ENCODE results near the gene IGSF9B. TPM values are rescaled to one million over a fixed set of nuclear protein-coding genes. Genes with fewer than 3 reads are reported as not detected.

The IGSF9B gene
- polyA plus RNA-seq, 1 donor, result 15.4 TPM

DNA sequence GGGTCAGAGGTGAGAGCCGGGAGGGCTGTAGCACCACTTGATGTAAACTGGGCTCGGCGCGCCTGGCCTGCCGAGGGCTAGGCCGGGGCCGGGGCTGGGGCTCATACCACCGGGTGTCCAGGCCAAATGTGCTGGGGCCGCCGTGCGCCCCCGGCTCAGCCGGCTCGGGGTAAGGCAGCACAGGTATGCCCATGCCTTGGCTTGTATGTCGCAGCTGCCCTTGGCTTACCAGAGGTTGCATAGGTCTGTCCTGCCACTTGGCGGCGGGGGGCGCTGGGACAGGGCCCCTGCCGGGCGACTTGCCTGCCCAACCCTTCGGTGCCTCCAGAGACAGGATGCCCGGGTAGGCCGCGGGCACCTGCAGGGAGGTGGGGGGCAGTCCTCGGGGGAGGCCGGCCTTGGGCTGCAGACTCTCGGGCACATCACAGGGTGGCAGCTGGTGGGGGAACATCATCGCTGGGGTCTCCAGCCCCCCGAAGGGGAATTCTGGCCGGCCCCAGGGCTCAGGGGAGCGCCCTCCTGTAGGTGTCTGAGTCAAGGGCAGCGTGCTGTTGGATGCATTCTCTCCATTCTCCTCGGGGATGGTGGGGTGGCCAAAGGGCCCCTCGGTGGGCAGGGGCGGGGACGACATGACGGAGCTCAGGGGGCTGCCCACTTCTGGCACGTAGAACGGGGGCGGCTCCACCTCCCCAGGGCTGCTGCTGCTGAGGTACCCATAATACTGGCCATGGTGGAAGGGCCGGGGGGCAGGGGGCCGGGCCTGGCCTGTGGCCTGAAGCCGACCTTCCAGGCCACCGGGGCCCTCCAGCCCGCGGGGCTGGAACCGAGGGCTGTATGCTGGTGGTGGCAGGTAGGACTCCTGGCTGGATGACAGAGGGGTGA, 36.4 kb downstream of the IGSF9B start:
- DNase-seq, result no peak

DNA sequence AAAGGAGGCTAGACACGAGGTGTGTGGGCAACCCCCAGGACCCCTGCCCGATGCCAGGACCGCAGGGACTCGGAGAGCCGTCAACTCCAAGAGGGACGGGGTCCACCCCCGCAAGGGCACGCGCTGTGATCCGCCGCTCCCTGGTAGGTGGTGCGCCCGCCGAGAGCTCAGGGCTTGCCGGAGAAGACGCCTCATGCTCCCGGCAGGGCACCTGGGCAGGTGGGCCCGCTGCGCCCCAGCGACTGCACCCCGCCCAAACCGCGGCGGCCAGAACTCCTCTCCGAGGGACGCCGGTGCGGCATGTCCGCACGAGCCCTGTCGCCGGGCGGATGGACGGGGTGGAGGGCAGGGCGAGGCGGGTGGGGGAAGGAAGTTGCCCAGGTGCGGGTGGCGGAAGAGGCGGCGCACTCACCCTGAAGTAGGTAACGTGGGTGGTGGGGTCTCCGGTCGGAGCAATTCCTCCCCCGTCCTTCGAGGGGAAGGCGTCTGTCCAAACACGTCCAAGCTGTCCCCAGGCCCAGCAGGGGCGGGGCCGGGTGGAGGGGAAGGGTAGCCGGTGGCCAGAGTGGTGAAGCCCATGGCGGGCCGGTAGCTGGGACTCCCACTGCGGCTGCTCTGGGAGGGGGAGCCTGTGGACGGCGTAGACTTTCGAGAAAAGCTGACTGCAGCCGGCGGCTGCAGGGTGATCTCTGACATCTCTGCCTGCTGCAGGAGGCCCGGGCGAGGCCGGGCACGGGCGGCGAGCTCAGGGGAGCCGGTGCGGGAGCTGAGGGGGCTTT, 37.2 kb downstream of the IGSF9B start:
- no peak for DNase-seq

DNA sequence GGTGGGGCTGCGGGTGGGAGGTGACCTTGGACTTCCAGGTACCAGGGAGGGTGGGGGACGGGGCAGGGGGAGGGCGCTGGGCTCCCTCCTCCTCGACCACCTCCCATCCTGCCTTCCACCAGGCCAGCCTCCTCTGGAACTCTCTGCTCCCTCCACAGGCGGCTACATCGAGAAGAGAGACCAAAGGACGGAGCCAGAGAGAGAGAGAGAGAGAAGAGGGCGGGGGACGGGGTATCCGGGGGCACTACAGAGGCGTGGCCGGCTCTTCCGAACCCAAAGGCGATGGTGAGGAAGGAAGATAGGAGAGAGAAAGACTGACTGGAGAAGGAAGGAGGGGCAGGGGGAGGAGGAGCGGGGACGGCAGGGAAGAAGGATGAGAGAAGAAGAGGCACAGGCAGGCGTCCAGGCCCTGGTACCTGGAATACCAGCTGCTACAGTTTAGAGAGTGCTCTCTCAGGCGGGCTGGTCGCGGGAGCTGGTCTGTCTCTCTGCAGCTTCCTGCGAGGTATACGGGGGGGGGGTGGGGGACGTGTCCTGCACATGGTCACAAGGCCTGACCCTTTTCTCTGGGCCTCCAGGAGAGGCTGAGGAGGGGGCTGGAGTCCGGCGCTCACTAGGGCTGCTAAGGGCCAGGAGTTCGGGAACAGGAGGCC, 38.0 kb downstream of the IGSF9B start:
- DNase-seq, result no peak

DNA sequence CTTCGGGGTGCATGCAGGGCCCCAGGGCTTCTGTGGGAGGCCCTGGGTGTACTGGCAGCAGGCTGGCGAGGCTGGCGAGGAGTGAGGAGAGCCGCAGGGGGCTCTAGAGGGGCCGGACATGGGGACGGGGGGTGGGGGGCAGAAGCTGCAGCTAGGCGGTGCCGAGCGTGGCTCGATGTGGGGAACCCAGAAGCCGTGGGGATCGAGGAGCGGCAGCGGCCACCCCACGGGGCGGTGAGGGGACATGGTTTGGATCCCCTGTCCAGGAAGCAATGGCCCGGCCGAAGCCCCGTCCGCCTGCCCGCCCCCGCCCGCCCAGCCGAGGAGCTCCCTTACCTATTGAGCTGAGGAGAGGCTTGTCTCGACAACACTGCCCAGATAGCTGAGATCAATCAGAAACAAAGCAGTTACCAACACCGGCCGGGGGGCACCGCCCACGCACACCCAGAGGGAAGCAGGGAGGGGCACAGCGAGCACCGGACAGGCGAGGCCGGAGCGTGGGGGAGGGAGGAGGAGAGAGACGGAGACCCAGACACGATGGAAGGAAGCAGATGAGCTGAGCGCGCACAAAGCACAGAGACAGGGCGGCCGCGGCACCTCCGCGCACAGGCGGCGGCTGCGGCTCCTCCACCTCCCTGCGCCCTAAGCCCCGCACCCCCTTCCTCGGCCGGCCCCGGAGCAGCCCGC, 38.7 kb downstream of the IGSF9B start:
- no peak for DNase-seq

DNA sequence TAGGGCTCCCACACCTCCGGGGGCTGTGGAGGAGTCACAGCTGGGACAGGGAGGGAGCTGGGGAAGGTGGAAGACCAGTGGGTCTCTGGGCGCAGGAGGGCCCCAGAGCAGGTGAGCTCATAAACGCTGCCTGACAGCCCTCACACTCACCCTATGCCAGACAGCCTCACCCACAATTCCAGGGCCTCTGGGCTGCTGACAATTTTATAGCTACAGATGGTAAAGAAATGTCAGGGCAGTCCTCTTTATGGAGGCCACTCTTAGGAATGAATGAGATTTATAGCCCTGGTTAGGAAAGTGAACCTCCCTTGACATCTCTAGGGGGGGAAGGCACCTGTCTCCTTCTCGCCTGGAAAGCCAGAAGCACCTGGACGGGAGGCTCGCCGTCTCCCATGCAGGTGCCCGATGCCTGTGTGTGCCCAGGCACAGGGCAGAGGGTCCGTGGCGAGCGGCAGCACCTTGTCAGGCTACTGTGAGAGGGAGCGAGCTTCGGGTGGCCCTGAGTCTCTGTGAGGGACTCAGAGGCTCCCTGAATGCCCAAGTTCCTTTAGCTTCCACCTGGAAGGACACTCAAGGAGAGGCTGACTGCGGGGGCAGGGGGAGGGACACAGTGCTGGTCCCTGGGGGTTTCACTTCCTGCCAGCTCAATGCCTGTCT, 39.9 kb downstream of the IGSF9B start:
- no peak for DNase-seq

DNA sequence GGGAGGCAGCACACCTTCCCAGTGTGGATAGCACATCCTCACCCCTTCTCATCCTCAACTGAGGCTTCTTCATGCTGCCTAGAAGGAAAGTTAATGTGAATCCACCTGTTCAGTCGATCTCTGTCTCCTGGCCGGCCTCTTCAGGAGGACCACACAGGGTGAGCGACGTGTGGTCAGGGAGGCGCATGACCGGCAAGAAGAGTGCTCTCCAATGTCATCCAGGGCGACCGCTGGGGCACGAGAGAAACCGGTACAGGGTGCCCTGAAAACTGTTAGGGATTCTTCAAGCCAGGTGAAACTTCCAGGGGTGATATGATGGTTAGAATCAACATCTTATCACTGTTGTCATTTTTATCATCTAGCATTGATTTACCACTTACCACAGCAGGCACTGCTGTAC, 43.0 kb downstream of the IGSF9B start:
- DNase-seq, result no peak

DNA sequence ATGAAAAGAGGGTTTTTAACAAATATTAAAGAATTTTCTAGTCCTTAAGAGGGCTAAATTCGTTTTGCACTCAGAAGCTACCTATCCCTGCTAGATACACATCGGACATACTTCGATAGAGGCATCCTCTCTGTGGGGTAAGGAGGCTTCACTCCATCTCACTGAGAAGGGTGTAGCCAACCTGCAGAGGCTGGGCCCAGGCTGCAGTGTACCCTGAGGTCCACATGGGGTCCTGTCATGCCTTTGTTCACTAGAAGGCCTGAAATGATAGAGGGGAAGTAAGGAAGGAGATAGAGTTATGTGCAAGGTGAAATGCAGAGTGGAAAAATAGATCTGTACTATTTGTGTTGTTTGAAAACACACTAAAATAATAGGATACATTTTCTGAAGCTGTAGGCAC, 45.6 kb downstream of the IGSF9B start:
- no peak for DNase-seq

DNA sequence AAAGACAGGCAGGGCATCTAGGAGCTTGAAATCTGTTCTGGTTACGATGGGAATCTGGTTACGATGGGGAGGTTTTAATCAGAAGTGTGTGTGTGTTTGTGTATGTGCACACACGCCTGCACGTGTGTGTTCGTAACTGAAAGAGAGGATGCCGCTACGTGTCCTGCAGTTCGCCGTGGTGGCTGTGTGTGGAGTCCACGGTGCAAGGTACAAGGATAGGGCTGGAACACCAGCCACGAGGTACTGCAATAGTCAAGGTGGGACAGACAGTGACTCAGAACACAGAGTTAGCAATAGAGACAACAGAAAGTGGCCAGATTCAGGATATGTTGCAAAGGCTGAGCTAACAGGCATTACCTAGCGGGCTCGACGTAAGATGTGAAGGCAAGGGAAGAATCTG, 46.7 kb downstream of the IGSF9B start:
- no peak for DNase-seq

DNA sequence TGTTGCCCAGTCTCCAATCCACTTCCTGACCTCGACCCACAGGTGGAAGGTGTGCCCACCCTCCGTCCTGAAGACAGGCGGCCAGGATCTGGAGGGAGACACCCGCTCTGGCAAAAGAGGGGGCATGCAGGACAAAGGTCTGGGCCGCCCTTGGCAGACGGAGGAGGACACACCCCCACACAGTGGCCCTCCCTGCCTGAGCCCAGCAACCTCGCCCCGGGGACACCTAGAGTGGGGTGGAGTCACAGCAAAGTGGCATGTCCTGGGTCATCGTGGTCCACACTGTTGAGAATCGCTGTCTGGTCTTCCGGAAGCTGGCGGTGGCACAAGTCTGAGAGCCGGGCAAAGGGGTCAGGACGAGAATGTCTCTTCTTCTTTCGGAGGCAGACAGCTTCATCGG, 47.9 kb downstream of the IGSF9B start:
- no peak for DNase-seq

DNA sequence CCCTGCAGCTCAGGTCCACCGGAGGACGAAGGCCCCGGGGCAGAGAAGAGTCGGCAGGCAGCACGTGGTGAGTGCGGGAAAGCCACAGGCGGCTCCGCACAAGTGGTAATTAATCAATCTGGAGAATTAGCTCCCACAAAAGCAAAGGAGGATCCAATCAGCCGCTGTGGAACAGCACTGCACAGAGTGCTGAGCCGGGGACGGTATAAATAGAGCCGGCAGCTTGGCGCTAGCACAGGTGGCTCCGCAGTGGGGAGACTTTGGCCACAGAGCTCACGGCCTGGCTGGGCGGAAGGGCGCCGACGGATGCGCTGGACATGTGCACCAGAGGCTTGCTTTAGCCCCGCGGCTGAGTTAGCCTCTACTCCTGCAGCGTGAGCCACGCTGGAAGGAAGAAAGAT, 48.9 kb downstream of the IGSF9B start:
- no peak for DNase-seq

DNA sequence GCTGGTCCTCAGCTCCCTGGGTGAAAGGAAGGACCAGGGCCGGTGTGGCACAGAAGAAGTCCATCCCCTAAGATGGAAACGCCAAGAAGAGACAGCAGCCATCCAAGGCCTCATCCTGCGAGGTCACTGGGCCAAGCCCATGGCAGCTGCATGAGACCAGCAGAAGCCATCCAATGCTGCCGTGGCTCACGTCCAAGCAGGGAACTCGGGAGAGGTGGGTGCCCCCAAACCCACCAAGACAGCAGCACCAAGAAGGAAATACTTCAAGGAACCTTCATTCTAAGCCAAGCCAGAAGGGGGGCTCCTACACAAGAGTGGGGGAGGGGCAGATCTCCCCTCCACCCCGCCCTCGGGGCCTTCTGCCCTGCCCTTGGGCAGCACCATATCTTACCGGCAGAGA, 49.6 kb downstream of the IGSF9B start:
- no peak for DNase-seq

DNA sequence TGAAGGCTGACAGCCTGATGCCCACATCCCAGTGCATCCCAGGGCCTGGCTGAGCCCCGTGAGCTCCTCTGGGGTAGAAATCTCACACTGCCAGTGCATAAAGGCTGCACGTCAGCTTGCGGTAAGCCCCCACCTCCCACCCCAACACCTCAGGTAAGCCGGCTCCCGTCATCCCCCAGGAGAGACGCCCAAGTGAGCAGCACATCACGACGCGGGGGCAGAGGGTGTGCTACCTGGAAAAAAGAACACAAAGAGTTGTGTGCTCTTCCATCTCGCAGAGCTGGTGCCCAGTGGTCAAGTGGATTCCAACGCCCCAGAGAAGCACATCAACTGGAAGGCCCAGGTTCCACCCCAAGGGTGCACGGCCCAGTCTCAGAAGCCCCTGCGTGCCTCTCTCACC, 50.0 kb downstream of the IGSF9B start:
- no peak for DNase-seq

DNA sequence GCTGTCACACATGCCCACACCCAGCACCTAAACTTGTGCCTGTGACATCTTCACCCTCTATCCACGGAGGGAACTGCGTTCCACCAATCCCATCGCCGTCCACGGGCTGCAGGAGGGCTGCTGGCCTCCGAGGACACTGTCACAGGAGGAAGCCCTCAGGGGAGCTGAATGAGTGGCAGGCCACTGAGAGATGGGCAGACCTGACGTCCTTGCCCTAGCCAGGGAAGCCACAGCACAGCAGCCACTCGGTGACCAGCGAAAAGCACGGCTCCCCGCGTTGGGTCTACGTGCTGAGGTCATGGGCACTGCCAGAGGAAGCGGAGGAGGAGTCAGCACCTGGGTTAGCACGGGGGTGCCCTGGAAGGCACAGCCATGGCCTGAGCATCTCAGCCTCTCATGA, 50.5 kb downstream of the IGSF9B start:
- DNase-seq, result no peak

DNA sequence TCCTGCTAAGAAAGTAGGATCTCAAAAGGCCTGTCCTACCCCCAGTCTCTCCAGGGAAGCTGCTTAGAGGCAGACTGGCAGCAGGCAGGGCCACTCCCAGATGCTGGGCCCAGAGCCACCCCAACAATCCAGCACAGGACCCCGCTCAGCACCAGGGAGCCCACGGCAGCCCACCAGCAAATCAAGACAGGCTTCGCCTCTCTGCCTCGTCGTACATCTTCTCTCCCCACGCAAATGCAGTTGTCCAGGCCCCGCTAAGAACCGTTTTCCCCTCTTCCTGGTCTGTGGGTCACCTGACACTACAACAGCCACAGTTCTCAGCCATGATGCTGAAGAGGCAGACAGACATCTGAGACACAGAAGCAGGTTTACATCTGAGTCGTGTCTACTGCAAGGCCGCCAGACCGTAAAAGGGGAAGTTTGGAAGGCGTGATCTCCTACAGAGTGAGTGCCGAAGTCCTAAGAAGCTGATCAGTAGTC, 51.1 kb downstream of the IGSF9B start:
- DNase-seq, result no peak

DNA sequence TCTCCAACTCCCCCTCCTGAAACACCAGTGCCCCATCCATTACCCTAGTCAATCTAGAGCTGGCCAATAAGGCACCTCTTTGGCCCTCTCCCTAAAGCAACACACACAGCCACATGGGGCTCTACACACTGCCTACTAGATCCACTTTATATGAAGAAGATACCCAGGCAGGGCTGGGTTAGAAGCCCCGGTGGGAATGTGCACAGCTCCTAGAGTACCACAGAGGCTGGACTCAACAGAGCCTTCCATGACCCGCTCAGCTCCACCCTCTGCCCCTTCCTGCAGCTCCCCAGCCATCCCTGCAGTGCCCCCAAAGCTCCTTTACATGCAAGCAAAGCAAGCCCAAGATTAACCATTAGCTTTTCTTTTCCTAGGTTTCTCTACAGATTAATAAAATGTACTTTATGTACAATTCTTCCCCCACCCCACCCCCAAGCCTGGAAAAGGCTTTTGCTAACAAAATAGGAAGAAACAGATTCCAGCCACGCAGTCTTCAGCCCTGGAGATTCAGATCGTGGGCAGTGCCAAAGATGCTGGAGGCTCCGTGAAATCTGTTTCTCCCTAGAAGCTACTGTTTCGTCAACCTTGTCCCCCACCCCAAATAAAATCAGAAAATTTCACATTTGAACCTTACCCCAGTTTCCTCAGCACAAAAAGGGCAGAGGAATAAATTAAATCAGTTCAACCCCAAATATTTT, 51.8 kb downstream of the IGSF9B start:
- no peak for DNase-seq

DNA sequence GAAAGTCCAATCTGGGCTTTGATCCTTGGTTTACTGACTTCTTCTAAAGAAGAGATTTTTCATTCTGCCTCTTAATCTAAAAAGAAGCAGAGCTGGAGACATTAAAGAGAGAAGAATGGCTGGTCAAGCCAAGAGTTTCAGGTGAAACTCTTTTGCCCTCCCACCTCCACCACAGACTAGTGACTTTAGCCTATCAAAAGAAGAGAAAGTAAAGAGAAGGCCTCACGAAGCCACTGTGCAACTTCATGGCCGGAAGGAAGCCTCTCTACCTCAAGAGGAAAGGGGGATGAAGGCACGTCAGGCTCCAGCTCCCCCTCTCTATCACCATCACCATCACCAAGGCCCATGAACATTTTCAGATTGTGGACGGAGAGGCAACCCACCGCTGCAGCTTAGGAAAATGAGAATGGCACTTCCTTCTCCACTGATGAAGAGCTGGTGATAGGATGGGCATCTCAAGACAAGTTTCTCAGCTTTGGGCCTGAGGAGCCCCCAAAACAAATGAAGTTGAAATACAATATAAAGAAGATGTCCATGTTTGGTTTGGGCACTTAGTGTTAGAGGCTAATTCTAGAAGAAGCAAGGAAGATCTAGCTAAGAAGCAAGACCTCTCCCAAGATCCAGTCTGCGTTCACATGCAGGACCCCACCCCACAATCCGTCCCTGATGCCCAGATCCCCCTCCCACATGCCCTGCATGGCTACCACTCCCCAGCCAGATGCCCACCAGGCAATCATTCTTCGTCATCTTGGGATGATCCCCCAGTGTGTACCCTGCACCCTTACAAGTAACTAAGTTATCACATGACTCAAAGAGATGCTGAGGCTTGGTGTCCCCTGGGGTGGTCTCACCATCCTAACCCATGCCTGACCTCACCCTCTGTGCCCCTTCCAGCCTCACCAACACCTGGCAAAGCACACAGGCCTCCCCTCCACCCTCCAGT, 52.6 kb downstream of the IGSF9B start:
- DNase-seq, result no peak

DNA sequence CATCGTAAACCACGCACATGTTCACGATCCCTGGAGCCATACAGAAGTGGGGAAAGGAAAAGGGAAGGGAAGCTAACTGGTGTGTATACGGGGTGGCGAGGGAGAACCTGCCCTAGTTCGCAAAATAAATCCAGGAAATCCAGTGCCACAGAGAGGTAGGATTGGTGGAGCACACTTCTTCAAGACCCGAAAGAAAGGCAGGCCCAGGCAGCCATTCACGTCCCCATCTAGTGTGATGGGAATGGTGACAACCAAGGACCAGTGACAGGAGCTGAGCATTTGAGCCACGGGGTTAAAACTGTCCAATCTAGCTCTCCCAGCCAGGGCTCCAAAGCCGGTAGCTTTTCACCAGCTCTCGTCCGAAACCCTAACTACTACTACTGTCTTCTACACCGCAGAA, 53.7 kb downstream of the IGSF9B start:
- DNase-seq, result no peak

DNA sequence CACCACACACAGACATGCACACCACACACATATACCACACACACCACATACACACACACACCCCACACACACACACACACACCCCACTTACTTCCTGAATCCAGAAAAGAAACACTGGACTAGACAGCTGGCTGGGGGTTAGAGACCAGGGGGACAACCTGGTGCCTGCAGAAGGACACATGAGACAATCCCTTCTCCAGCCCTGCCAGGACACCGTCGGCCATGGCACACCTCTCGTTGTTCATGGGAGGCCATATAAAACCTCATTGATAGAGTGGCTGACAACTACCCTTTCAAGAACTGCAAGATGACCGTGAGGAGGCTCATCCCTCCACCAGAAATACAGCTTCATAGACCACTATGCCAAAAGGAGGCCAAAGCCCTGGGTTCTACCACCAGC, 54.3 kb downstream of the IGSF9B start:
- DNase-seq, result no peak

DNA sequence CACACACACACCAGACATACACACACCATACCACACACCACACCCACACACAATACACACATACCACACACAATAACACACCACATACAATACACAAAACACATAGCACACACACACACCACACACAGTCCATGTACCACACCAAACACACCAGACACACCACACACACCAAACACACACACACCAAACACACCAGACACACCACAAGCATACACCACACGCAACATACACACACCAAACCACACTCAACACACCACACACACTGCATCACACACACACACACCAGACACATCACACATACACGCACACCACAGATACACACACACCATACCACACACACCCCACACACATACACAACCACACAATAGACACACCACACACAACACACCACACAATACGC, 54.8 kb downstream of the IGSF9B start:
- DNase-seq, result no peak

DNA sequence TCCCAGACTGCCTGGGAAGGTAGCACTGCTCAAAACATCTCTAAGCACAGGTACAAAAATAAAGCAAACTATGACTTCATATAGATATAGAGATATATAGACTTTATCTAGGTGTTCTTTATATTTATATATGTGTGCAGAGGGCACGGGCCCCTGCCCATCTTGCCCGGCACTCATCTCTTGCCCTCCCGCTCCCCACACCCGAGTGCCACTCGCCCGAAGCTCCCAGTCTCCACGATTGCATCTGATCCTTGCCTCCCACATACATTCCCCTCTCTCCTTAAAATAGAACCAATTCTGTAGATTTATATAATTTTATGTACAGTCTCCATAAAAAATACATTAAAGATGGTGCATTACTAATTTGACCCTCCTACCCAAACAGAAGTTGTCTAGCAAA, 55.5 kb downstream of the IGSF9B start:
- DNase-seq, result no peak

Measured in hindlimb muscle (tissue), 1 donor.